IMR-90 (cell line): ENCODE results near the gene ATG5. TPM values are rescaled to one million over a fixed set of nuclear protein-coding genes. Genes with fewer than 3 reads are reported as not detected.

Experiments
- ATAC-seq: fragments of 200-7000 bp; cut with Tn5 transposase; 2 replicates; pipeline ENCODE4 v1.9.1; 2020; ENCODE audit warnings: low read depth, mild to moderate bottlenecking, moderate library complexity
- BruUV-seq: library from RNA; stranded (reverse); fragments of 400-500 nt; replicated peaks from 2 replicates; lab custom pipeline; 2021; lab: Mats Ljungman, UMichigan
- CTCF ChIA-PET: fragments of 300-600 bp; formaldehyde crosslinking; extraction: SDS; loops from one replicate; lab custom pipeline; 2021; ENCODE audit warnings: antibody characterized with exemption; lab: Yijun Ruan, JAX
- POLR2A ChIA-PET: fragments of 300-600 bp; sonication (Branson Sonifier 250); formaldehyde crosslinking; loops from one replicate; lab custom pipeline; 2022; ENCODE audit warnings: antibody characterized with exemption; ENCODE audit not compliant: unreplicated experiment; lab: Charles Lee
- DNase-seq: peaks from one replicate; pipeline ENCODE4 v3.0.0; 2013
- H2AFZ ChIP-seq: replicated peaks from 2 replicates; pipeline ENCODE3; 2013; ENCODE audit warnings: low read length, mild to moderate bottlenecking; ENCODE audit not compliant: poor library complexity
- H2AK5ac ChIP-seq: 2 replicates; pipeline ENCODE4 v1.6.1; 2013; ENCODE audit warnings: low read depth, low read length, inconsistent platforms
- H2AK9ac ChIP-seq: replicated peaks from 2 replicates; pipeline ENCODE3; 2013; ENCODE audit warnings: mild to moderate bottlenecking, low read depth, low read length, moderate library complexity; ENCODE audit not compliant: poor library complexity
- H2BK120ac ChIP-seq: 2 replicates; pipeline ENCODE4 v1.6.1; 2013; ENCODE audit warnings: low read depth, low read length, inconsistent platforms
- H2BK15ac ChIP-seq: 3 replicates; pipeline ENCODE4 v1.6.1; 2013; ENCODE audit warnings: low read depth, low read length, inconsistent platforms
- H2BK20ac ChIP-seq: 2 replicates; pipeline ENCODE4 v1.6.1; 2013; ENCODE audit warnings: low read depth, mild to moderate bottlenecking, inconsistent platforms, low read length, moderate library complexity
- H2BK5ac ChIP-seq: 2 replicates; pipeline ENCODE4 v1.6.1; 2013; ENCODE audit warnings: mild to moderate bottlenecking, low read depth, low read length, inconsistent platforms; ENCODE audit not compliant: poor library complexity, severe bottlenecking
- H3K14ac ChIP-seq: replicated peaks from 2 replicates; pipeline ENCODE4 v1.6.1; 2013; ENCODE audit warnings: low read depth, low read length, inconsistent platforms
- H3K18ac ChIP-seq: 2 replicates; pipeline ENCODE4 v1.6.1; 2013; ENCODE audit warnings: low read depth, low read length, control low read depth
- H3K23ac ChIP-seq: 2 replicates; pipeline ENCODE4 v1.6.1; 2013; ENCODE audit warnings: low read depth, low read length, inconsistent platforms
- H3K27ac ChIP-seq: 2 replicates; pipeline ENCODE4 v1.5.1; 2013; ENCODE audit warnings: mild to moderate bottlenecking, control low read depth, low read length; ENCODE audit not compliant: insufficient read depth
- H3K27me3 ChIP-seq: 2 replicates; pipeline ENCODE4 v1.6.1; 2013; ENCODE audit warnings: low read length; ENCODE audit not compliant: control insufficient read depth, insufficient read depth
- H3K36me3 ChIP-seq: 2 replicates; pipeline ENCODE4 v1.6.1; 2013; ENCODE audit warnings: low read length, mixed read lengths; ENCODE audit not compliant: control insufficient read depth, insufficient read depth
- H3K4ac ChIP-seq: 2 replicates; pipeline ENCODE4 v1.6.1; 2013; ENCODE audit warnings: low read depth, low read length, inconsistent platforms
- H3K4me1 ChIP-seq: 2 replicates; pipeline ENCODE4 v1.6.1; 2013; ENCODE audit warnings: low read length, mixed read lengths; ENCODE audit not compliant: control insufficient read depth, insufficient read depth
- H3K4me2 ChIP-seq: 2 replicates; pipeline ENCODE4 v1.6.1; 2013; ENCODE audit warnings: low read depth, mild to moderate bottlenecking, control low read depth, low read length, moderate library complexity
- H3K4me3 ChIP-seq: 2 replicates; pipeline ENCODE4 v1.5.1; 2013; ENCODE audit warnings: low read depth, mild to moderate bottlenecking, control low read depth, low read length, moderate library complexity; ENCODE audit not compliant: insufficient read depth
- H3K56ac ChIP-seq: 2 replicates; pipeline ENCODE4 v1.6.1; 2013; ENCODE audit warnings: low read length, inconsistent platforms; ENCODE audit not compliant: insufficient read depth; ENCODE audit errors: extremely low read depth
- H3K79me1 ChIP-seq, 2 experiments: 2 replicates each; pipeline ENCODE4 v1.6.1; 2013; ENCODE audit warnings: low read length in 2 of 2, inconsistent platforms in 1 of 2, low read depth in 1 of 2
- H3K9ac ChIP-seq: 2 replicates; pipeline ENCODE4 v1.6.1; 2013; ENCODE audit warnings: low read depth, low read length, control low read depth
- H3K9me1 ChIP-seq: 2 replicates; pipeline ENCODE4 v1.6.1; 2013; ENCODE audit warnings: low read length, inconsistent platforms; ENCODE audit not compliant: insufficient read depth
- H3K9me3 ChIP-seq: 2 replicates; pipeline ENCODE4 v1.6.1; 2013; ENCODE audit warnings: low read length; ENCODE audit not compliant: control insufficient read depth, insufficient read depth
- H4K20me1 ChIP-seq: 2 replicates; pipeline ENCODE4 v1.6.1; 2013; ENCODE audit warnings: low read length, inconsistent platforms; ENCODE audit not compliant: insufficient read depth
- H4K5ac ChIP-seq: 2 replicates; pipeline ENCODE4 v1.6.1; 2013; ENCODE audit warnings: mild to moderate bottlenecking, low read depth, low read length, control low read depth
- H4K8ac ChIP-seq, 2 experiments: 2 replicates each; pipeline ENCODE4 v1.6.1; 2013; ENCODE audit warnings: low read depth in 2 of 2, low read length in 2 of 2, control low read depth in 1 of 2, inconsistent platforms in 1 of 2
- H4K91ac ChIP-seq: 2 replicates; pipeline ENCODE4 v1.6.1; 2013; ENCODE audit warnings: low read depth, low read length, inconsistent platforms; ENCODE audit not compliant: insufficient read depth
- BHLHE40 ChIP-seq: fragments of 150-350 bp; IDR thresholded peaks from 2 replicates; pipeline ENCODE4 v1.6.1; 2016; ENCODE audit warnings: mild to moderate bottlenecking, low read depth, low read length
- CHD1 ChIP-seq: IDR thresholded peaks from 2 replicates; pipeline ENCODE4 v1.6.1; 2012; ENCODE audit warnings: low read depth, low read length, improper control_type of control experiment
- FOS ChIP-seq: fragments of 150-350 bp; IDR thresholded peaks from 2 replicates; pipeline ENCODE4 v1.6.1; 2016; ENCODE audit warnings: low read depth, low read length
- MAFK ChIP-seq: IDR thresholded peaks from 2 replicates; pipeline ENCODE4 v1.6.1; 2012; ENCODE audit warnings: low read depth, low read length, improper control_type of control experiment
- MXI1 ChIP-seq: IDR thresholded peaks from 2 replicates; pipeline ENCODE4 v1.6.1; 2012; ENCODE audit warnings: low read depth, mild to moderate bottlenecking, low read length, moderate library complexity, borderline replicate concordance
- NFE2L2 ChIP-seq: fragments of 150-350 bp; IDR thresholded peaks from 2 replicates; pipeline ENCODE4 v1.6.1; 2016; ENCODE audit warnings: low read depth, mild to moderate bottlenecking, low read length
- RCOR1 ChIP-seq: IDR thresholded peaks from 2 replicates; pipeline ENCODE4 v1.6.1; 2012; ENCODE audit warnings: mild to moderate bottlenecking, low read length, improper control_type of control experiment; ENCODE audit not compliant: insufficient replicate concordance
- RFX5 ChIP-seq: IDR thresholded peaks from 2 replicates; pipeline ENCODE4 v1.8.0; 2012; ENCODE audit warnings: low read depth, mild to moderate bottlenecking, low read length, moderate library complexity
- WGBS, 2 experiments: methylation state at CpG; one replicate each; pipeline versions ENCODE4 v1.1.5 to v1.1.7; 2013; ENCODE audit warnings: missing lambda C conversion rate in 2 of 2; ENCODE audit not compliant: insufficient read length in 1 of 2; ENCODE audit errors: extremely low coverage in 2 of 2; 5-methylcytosine and 5-hydroxymethylcytosine counted together
- dilution Hi-C: fragments of 300-500 bp; cut with HindIII; formaldehyde crosslinking; loops from one replicate; pipeline ENCODE4 v1.14.3; 2018; ENCODE audit warnings: low sequenced_read_pairs; ENCODE audit not compliant: unreplicated experiment
- in situ Hi-C: fragments of 300-500 bp; cut with MboI; formaldehyde crosslinking; loops from 3 replicates; pipeline ENCODE4 v1.14.3; 2019; ENCODE audit warnings: low sequenced_read_pairs, inconsistent platforms, mixed read lengths
- intact Hi-C: fragments of 100-400 bp; cut with micrococcal nuclease; formaldehyde crosslinking; loops from 2 replicates; pipeline ENCODE4 v1.10.0; 2022
- polyA plus RNA-seq, 3 experiments: library from polyadenylated mRNA; depleted of rRNA; stranded (reverse); fragments of >200 nt; gene quantifications; 2 replicates each; pipeline ENCODE4 v1.2.3, GENCODE V29; 2012; ENCODE audit warnings: low replicate concordance in 1 of 3
- total RNA-seq: library from RNA; depleted of rRNA; stranded (reverse); fragments of >200 nt; gene quantifications from 2 replicates; pipeline ENCODE4 v1.2.3, GENCODE V29; 2012
- TF ChIP-seq, protein P1 (sequence below): fragments of 150-350 bp; IDR thresholded peaks from 2 replicates; pipeline ENCODE4 v1.6.1; 2017; ENCODE audit warnings: mild to moderate bottlenecking, antibody characterized with exemption, low read length, low read depth
- TF ChIP-seq, protein P2 (sequence below): conservative IDR thresholded peaks from 2 replicates; pipeline ENCODE4 v1.5.1; 2012; ENCODE audit warnings: mild to moderate bottlenecking, low read depth, low read length, improper control_type of control experiment

Gene ATG5
- total and polyA plus RNA-seq, 2 of the 4 experiments (the other 2 are of a cell fraction): 13.5 to 28.0 TPM

DNA sequence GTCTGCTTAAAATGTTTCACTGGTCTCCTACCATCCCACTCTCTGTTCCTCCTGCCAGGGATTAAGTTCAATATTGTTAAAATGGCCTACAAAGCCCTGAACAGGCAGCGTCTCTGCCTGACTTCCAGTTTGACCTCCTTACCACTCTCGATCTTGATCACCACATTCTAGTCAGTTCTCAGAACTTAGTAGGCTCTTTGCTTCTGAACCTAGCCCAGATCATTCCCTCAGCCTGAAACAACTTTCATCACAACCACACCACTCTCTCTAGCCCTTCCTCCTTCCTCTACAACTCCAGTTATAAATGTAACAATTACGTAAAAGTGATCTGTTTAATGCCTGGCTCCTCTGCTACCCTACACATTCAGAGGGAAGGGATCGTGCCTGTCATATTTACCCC, 53.3 kb downstream of the ATG5 start:
- no peak overlapping the region for H3K4me3 ChIP-seq
- H3K23ac ChIP-seq: no peak overlapping the region
- no peak overlapping the region for H4K8ac ChIP-seq
- no peak overlapping the region for H2BK5ac ChIP-seq
- no peak overlapping the region for H3K56ac ChIP-seq
- dilution Hi-C loops (no loop called here), in situ Hi-C loops (no loop called here), intact Hi-C loops (no loop called here)
- no peak overlapping the region for H4K91ac ChIP-seq
- no peak overlapping the region for H2BK15ac ChIP-seq
- no peak overlapping the region for H3K14ac ChIP-seq
- no peak overlapping the region for H3K18ac ChIP-seq
- no peak overlapping the region for H2AK9ac ChIP-seq
- H2AFZ ChIP-seq: no peak overlapping the region
- H2AK5ac ChIP-seq: no peak overlapping the region
- no peaks in the 10 kb centered on the region; the same call in 1 of the 2 replicates for H3K36me3 ChIP-seq
- ChIA-PET CTCF (interaction anchor here (1.2 kb wide), 1 partner anchor 13 kb away, joined by 4 read pairs; no protein-coding TSS in a partner anchor), POLR2A (no interaction called here)
- H3K9me3 ChIP-seq: no peaks in the 10 kb centered on the region
- no peak overlapping the region for H3K27ac ChIP-seq
- H3K27me3 ChIP-seq: no peaks in the 10 kb centered on the region
- H3K79me1 ChIP-seq: peaks cover 27 to 30% of the 10 kb centered on the region in 2 experiments
- H3K4me2 ChIP-seq: no peak overlapping the region
- BruUV-seq: no TSS peak
- H2BK20ac ChIP-seq: no peak overlapping the region
- WGBS, 2 experiments: 90% methylated on average over 2 of the region's 4 CpGs; no CpG with 5 or more reads in 1 of the 2 experiments
- ATAC-seq (no peak), DNase-seq (no peak)
- H3K9me1 ChIP-seq: no peaks in the 10 kb centered on the region
- H2BK120ac ChIP-seq: no peak overlapping the region
- no peak overlapping the region for H3K4ac ChIP-seq
- H4K5ac ChIP-seq: no peak overlapping the region
- no peaks in the 10 kb centered on the region for H3K4me1 ChIP-seq
- TF ChIP-seq BHLHE40 (no peak), RFX5 (no peak), CHD1 (no peak), FOS (no peak), RCOR1 (no peak), MAFK (no peak), MXI1 (no peak), NFE2L2 (no peak)
- TF ChIP-seq, protein P1, sequence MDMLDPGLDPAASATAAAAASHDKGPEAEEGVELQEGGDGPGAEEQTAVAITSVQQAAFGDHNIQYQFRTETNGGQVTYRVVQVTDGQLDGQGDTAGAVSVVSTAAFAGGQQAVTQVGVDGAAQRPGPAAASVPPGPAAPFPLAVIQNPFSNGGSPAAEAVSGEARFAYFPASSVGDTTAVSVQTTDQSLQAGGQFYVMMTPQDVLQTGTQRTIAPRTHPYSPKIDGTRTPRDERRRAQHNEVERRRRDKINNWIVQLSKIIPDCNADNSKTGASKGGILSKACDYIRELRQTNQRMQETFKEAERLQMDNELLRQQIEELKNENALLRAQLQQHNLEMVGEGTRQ: no peak
- TF ChIP-seq, protein P2, sequence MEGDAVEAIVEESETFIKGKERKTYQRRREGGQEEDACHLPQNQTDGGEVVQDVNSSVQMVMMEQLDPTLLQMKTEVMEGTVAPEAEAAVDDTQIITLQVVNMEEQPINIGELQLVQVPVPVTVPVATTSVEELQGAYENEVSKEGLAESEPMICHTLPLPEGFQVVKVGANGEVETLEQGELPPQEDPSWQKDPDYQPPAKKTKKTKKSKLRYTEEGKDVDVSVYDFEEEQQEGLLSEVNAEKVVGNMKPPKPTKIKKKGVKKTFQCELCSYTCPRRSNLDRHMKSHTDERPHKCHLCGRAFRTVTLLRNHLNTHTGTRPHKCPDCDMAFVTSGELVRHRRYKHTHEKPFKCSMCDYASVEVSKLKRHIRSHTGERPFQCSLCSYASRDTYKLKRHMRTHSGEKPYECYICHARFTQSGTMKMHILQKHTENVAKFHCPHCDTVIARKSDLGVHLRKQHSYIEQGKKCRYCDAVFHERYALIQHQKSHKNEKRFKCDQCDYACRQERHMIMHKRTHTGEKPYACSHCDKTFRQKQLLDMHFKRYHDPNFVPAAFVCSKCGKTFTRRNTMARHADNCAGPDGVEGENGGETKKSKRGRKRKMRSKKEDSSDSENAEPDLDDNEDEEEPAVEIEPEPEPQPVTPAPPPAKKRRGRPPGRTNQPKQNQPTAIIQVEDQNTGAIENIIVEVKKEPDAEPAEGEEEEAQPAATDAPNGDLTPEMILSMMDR: no peak
- no peak overlapping the region for H3K9ac ChIP-seq
- H4K20me1 ChIP-seq: no peaks in the 10 kb centered on the region
